OCI-LY1 (cell line): ENCODE data around the gene PPP2R2D.

Source experiments
- H2AFZ ChIP-seq: fragments of 200-600 bp; sonication (generic), shearing (Covaris generic); 2 replicates; pipeline ENCODE4 v1.6.0; 2014; ENCODE audit warnings: antibody characterized with exemption, mild to moderate bottlenecking, low read length
- H3F3A ChIP-seq: fragments of 200-600 bp; sonication (generic), shearing (Covaris generic); 2 replicates; pipeline ENCODE4 v1.6.0; 2014; ENCODE audit warnings: mild to moderate bottlenecking, antibody characterized with exemption, low read length, moderate library complexity; ENCODE audit not compliant: insufficient read depth
- H3K27ac ChIP-seq: fragments of 200-600 bp; sonication (generic); 2 replicates; pipeline ENCODE4 v1.5.1; 2014; ENCODE audit warnings: low read length, mixed run types, mild to moderate bottlenecking, low read depth; ENCODE audit not compliant: poor library complexity, severe bottlenecking
- H3K27me3 ChIP-seq: fragments of 200-600 bp; sonication (generic); 2 replicates; pipeline ENCODE4 v1.6.0; 2014; ENCODE audit warnings: antibody characterized with exemption, mild to moderate bottlenecking, low read length, moderate library complexity; ENCODE audit not compliant: insufficient read depth
- H3K36me3 ChIP-seq: fragments of 200-600 bp; sonication (generic); 2 replicates; pipeline ENCODE4 v1.6.1; 2014; ENCODE audit warnings: mild to moderate bottlenecking, antibody characterized with exemption, low read length, moderate library complexity, mixed read lengths; ENCODE audit not compliant: insufficient read depth
- H3K4me1 ChIP-seq: fragments of 200-600 bp; sonication (generic); 2 replicates; pipeline ENCODE4 v1.5.1; 2014; ENCODE audit warnings: mild to moderate bottlenecking, low read length, moderate library complexity; ENCODE audit not compliant: insufficient read depth, severe bottlenecking
- H3K4me2 ChIP-seq: fragments of 200-600 bp; sonication (generic), shearing (Covaris generic); 2 replicates; pipeline ENCODE4 v1.6.1; 2014; ENCODE audit warnings: low read length
- H3K4me3 ChIP-seq: fragments of 200-600 bp; sonication (generic); 2 replicates; pipeline ENCODE4 v1.5.1; 2014; ENCODE audit warnings: low read length, low read depth, mild to moderate bottlenecking, mixed read lengths; ENCODE audit not compliant: poor library complexity, severe bottlenecking
- H3K79me2 ChIP-seq: fragments of 200-600 bp; shearing (Covaris generic); 2 replicates; pipeline ENCODE4 v1.6.1; 2016; ENCODE audit warnings: mixed run types, low read length, mixed read lengths; ENCODE audit not compliant: insufficient read depth
- H3K9ac ChIP-seq: fragments of 200-600 bp; sonication (generic), shearing (Covaris generic); 2 replicates; pipeline ENCODE4 v1.6.1; 2014; ENCODE audit warnings: mild to moderate bottlenecking, low read length, mixed read lengths
- H3K9me2 ChIP-seq: fragments of 200-600 bp; sonication (generic), shearing (Covaris generic); 2 replicates; pipeline ENCODE4 v1.6.1; 2014; ENCODE audit warnings: low read depth, mild to moderate bottlenecking, low read length, mixed read lengths
- H3K9me3 ChIP-seq: fragments of 200-600 bp; shearing (Covaris generic); 2 replicates; pipeline ENCODE4 v1.6.1; 2014; ENCODE audit warnings: low read length, mixed read lengths
- H4K20me1 ChIP-seq: fragments of 200-600 bp; sonication (generic), shearing (Covaris generic); 2 replicates; pipeline ENCODE4 v1.6.0; 2016; ENCODE audit warnings: mild to moderate bottlenecking, low read length; ENCODE audit not compliant: insufficient read depth
- EZH2 ChIP-seq: fragments of 200-600 bp; sonication (generic), shearing (Covaris generic); IDR thresholded peaks from 2 replicates; pipeline ENCODE4 v1.8.0; 2017; ENCODE audit warnings: borderline replicate concordance, mixed run types, mild to moderate bottlenecking, antibody characterized with exemption, low read length, moderate library complexity, mixed read lengths
- TF ChIP-seq, protein P1 (sequence below): fragments of 200-600 bp; sonication (generic), shearing (Covaris generic); IDR thresholded peaks from 2 replicates; pipeline ENCODE4 v1.5.1; 2017; ENCODE audit warnings: mild to moderate bottlenecking, antibody characterized with exemption, low read length, moderate library complexity, mixed read lengths

The PPP2R2D gene

GRCh38 chr10:131970946-131971345 is 70.1 kb downstream of the PPP2R2D start:
- H3K79me2 ChIP-seq: peaks cover 8% of the 10 kb centered on the region; the same call in 1 of the 2 replicates
- no peaks in the 10 kb centered on the region for H3K27me3 ChIP-seq
- peaks cover 7% of the 10 kb centered on the region; the same call in 1 of the 2 replicates for H4K20me1 ChIP-seq
- no peak overlapping the region for H3K27ac ChIP-seq
- no peaks in the 10 kb centered on the region for H3F3A ChIP-seq
- no peak overlapping the region for H3K9ac ChIP-seq
- TF ChIP-seq, protein P1, sequence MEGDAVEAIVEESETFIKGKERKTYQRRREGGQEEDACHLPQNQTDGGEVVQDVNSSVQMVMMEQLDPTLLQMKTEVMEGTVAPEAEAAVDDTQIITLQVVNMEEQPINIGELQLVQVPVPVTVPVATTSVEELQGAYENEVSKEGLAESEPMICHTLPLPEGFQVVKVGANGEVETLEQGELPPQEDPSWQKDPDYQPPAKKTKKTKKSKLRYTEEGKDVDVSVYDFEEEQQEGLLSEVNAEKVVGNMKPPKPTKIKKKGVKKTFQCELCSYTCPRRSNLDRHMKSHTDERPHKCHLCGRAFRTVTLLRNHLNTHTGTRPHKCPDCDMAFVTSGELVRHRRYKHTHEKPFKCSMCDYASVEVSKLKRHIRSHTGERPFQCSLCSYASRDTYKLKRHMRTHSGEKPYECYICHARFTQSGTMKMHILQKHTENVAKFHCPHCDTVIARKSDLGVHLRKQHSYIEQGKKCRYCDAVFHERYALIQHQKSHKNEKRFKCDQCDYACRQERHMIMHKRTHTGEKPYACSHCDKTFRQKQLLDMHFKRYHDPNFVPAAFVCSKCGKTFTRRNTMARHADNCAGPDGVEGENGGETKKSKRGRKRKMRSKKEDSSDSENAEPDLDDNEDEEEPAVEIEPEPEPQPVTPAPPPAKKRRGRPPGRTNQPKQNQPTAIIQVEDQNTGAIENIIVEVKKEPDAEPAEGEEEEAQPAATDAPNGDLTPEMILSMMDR: no peak
- TF ChIP-seq EZH2: no peak
- no peaks in the 10 kb centered on the region for H3K9me2 ChIP-seq
- H3K9me3 ChIP-seq: no peaks in the 10 kb centered on the region
- H3K4me1 ChIP-seq: peaks cover 41% of the 10 kb centered on the region
- H3K36me3 ChIP-seq: peaks cover 67% of the 10 kb centered on the region
- no peak overlapping the region for H3K4me3 ChIP-seq
- no peak overlapping the region for H2AFZ ChIP-seq
- no peak overlapping the region for H3K4me2 ChIP-seq

GRCh38 chr10:131971591-131971990 is 70.8 kb downstream of the PPP2R2D start:
- Histone ChIP-seq H3K9ac (no peak overlapping the region), H3K4me2 (no peak overlapping the region), H3K27me3 (no peaks in the 10 kb centered on the region), H2AFZ (no peak overlapping the region), H3K4me3 (no peak overlapping the region), H3F3A (no peaks in the 10 kb centered on the region), H4K20me1 (peaks cover 7% of the 10 kb centered on the region; the same call in 1 of the 2 replicates), H3K9me3 (no peaks in the 10 kb centered on the region), H3K36me3 (peaks cover 61% of the 10 kb centered on the region), H3K9me2 (no peaks in the 10 kb centered on the region), H3K79me2 (peaks cover 14% of the 10 kb centered on the region; the same call in 1 of the 2 replicates), H3K27ac (no peak overlapping the region), H3K4me1 (peaks cover 47% of the 10 kb centered on the region)
- TF ChIP-seq, protein P1: no peak
- no peak for TF ChIP-seq EZH2

- Histone ChIP-seq H3K79me2 (peaks cover 19% of the 10 kb centered on the region; the same call in 1 of the 2 replicates), H3F3A (no peaks in the 10 kb centered on the region), H3K9ac (peak overlapping the region; percentile 30; the same call in 1 of the 2 replicates), H4K20me1 (peaks cover 7% of the 10 kb centered on the region; the same call in 1 of the 2 replicates), H3K9me2 (no peaks in the 10 kb centered on the region), H3K4me2 (peak overlapping the region; percentile 48), H3K4me1 (peaks cover 56% of the 10 kb centered on the region), H3K9me3 (no peaks in the 10 kb centered on the region), H3K27ac (peak overlapping the region; percentile 81), H3K36me3 (peaks cover 55% of the 10 kb centered on the region), H3K4me3 (peak overlapping the region; percentile 29), H3K27me3 (no peaks in the 10 kb centered on the region), H2AFZ (no peak overlapping the region)
- TF ChIP-seq, protein P1: no peak
- no peak for TF ChIP-seq EZH2
These were observed 71.8 kb downstream of the PPP2R2D start for GRCh38 chr10:131972474-131973071.
